Prostate gland (tissue), 2 donors: Measurements from ENCODE around the gene RTF1.

Experiments used
- CTCF ChIP-seq, 4 experiments: fragments of 200-600 bp in 2 of 4; fragments of 450-650 bp in 2 of 4; sonication (generic) in 2 of 4; IDR thresholded peaks; 1 replicate in 3 of 4; 2 replicates in 1 of 4; pipeline ENCODE4 v1.5.1; 2016 to 2019; ENCODE audit warnings: antibody characterized with exemption in 4 of 4, mild to moderate bottlenecking in 2 of 4, moderate library complexity in 2 of 4
- POLR2A ChIP-seq: fragments of 450-650 bp; IDR thresholded peaks from one replicate; pipeline ENCODE4 v1.6.1; 2016; ENCODE audit warnings: antibody characterized with exemption, mild to moderate bottlenecking
- POLR2AphosphoS5 ChIP-seq: sonication (generic); formaldehyde crosslinking; IDR thresholded peaks from one replicate; pipeline ENCODE4 v1.6.1; 2017; ENCODE audit warnings: antibody characterized with exemption

DNA sequence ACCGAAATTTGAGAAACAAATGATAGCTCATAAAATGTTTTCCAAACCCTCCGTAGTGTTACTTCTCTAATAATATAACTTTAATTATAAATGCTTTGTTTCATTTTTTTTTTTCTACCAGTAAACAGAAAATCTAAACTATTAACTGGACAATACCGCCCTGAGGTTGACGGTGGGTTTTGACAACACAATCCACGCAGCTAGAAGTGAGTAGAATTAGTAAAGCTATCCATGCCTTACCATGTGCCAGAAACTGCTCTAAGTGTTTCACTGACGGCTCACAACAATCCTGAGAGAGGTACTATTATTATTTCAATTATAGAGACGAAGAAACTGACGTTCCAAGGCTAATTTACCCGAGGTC, 15.0 kb upstream of the RTF1 start:
- TF ChIP-seq CTCF (IDR thresholded peaks at IDR 0.05) (no peak), POLR2A (no peak), POLR2AphosphoS5 (no peak)
